AG08396 (cell line): ENCODE data around the gene PTGDS.

Source experiments
- DNase-seq: peaks from one replicate; pipeline ENCODE4 v3.0.0; 2012; ENCODE audit warnings: low spot score, mixed read lengths

PTGDS gene

GRCh38 chr9:136977223-136977622, at the start of gene PTGDS:
Gene PTGDS, plus strand, starts transcription at chr9:136977504. Its CDS starts 75 bp downstream, at chr9:136977579.
- peak; percentile 52 for DNase-seq

GRCh38 chr9:136928591-136928990, 48.7 kb upstream of the PTGDS start:
- no peak for DNase-seq

- no peak for DNase-seq
These were observed 47.3 kb upstream of the PTGDS start for GRCh38 chr9:136930014-136930413.

- no peak for DNase-seq
These were observed 45.6 kb upstream of the PTGDS start for GRCh38 chr9:136931611-136932130.

DNA sequence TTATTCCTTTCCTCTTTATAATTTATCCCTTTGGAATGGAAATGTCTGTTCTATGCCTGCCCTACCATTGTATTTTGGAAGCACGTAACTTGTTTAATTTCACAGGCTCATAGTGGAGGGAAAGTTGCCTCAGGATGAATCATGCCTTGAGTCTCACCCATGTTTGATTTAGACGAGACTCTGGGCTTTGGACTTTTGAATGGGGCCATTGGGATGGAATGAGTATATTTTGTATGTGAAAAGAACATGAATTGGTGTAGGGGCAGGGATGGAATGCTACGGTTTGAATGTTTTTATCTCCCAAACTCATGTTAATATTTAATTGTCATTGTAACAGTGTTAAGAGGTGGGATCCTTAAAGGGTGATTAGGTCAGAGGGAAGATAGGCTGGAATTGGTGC, 43.0 kb upstream of the PTGDS start:
- DNase-seq = no peak

DNA sequence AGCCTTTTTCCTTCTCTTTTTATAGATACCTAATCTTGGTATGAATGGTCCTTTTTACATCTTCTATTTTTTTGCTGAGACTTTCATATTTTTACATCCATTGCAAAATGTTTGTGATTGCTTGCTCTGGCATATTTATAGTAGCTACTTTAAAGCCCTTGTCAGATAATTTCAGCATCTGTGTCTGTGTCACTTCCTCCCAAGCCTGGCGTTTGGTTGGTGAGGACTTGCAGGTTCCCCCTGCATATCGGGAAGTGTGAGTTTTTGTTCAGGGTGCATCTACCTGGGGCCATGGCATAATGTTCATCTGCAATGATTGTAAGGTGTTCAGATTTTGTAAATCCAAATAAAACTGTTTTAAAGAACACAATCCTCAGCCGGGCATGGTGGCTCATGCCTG, 41.7 kb upstream of the PTGDS start:
- no peak for DNase-seq

DNA sequence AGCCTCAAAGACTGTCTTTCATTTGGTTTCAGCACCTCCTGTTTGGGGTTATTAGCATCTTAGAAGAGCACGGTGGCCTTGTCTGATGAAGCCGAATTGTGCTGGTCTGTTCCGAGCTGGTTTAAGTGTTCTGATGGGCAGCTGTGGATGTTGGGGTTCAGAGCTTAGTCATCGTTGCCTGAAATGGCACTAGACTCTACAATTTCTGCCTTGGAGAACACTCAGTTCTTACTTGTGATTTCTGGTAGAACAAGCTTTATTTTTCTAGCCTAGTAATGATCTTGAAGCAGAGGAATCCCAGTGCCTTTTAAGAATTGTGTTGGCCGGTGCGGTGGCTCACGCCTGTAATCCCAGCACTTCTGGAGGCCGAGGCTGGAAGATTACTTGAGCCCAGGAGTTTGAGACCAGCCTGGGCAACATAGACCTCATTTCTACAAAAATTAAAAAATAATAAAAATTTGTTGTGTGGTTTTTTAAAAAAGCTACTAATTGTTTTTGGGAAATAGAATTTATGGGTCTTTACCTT, 40.6 kb upstream of the PTGDS start:
- no peak for DNase-seq

- DNase-seq = no peak
These were observed 39.9 kb upstream of the PTGDS start for GRCh38 chr9:136937186-136938001.

- no peak for DNase-seq
These were observed 37.8 kb upstream of the PTGDS start for GRCh38 chr9:136939431-136939995.

- no peak for DNase-seq
These were observed 37.2 kb upstream of the PTGDS start for GRCh38 chr9:136939996-136940525.

GRCh38 chr9:136940526-136941230, 36.6 kb upstream of the PTGDS start:
- no peak for DNase-seq

DNA sequence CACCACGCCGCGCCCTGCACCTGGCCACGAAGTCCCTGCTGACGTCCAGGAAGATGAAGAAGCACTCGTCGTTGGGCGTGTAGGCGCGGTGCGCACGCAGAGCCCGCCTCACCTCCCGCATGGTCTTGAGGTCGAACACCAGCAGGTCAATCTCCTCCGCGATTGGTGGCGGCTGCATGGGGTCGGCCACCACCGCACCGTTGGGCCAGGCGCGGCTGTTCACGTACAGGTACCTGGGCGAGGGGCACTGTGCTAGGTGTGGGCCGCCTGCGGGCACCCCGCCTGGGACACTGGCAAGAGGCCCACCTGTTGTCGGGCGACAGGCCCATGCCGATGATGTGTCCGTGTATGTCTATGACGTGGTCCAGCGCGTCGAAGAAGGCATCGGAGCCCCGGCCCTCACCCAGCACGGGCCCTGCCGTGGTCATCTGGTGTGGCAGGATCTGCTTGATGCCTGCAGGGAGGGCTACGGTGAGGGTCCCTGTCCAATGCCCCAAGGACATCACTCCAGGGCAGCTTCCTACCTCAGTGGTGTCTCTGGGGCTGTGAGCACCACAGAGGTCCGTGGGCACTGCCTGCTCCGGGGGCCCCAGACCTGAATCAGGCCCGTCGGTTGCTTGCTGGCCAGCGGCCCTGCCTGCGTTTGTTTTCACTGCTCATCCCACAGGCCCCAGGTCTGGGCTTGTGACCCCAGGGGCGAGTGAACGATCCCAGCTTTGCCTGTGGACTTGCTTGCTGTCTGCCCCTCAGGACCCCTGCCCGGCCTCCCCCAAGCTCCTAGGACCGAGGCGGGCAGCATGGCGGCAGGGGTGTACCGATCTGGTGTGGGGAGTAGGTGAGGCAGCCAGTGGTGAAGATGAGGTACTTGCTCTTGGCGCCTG, 35.8 kb upstream of the PTGDS start:
- DNase-seq = no peak

- DNase-seq = no peak
These were observed 35.0 kb upstream of the PTGDS start for GRCh38 chr9:136942112-136942880.

DNA sequence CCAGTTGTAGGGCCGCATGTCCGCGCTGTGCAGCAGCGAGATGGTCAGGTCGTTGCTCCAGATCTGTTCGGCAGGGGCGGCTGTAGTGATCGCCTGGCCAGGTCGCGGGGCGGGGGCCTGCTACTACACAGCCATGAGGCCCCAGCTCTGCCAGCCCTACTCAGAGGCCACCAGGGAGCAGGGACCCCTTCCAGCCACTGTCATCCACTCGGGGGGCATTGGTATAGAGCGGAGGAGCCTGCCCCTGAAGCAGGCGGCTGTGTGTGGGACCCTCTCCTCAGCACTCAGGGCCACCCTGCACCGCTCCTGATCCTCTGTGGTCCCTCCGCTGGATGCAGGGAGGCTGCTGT, 34.4 kb upstream of the PTGDS start:
- no peak for DNase-seq

DNA sequence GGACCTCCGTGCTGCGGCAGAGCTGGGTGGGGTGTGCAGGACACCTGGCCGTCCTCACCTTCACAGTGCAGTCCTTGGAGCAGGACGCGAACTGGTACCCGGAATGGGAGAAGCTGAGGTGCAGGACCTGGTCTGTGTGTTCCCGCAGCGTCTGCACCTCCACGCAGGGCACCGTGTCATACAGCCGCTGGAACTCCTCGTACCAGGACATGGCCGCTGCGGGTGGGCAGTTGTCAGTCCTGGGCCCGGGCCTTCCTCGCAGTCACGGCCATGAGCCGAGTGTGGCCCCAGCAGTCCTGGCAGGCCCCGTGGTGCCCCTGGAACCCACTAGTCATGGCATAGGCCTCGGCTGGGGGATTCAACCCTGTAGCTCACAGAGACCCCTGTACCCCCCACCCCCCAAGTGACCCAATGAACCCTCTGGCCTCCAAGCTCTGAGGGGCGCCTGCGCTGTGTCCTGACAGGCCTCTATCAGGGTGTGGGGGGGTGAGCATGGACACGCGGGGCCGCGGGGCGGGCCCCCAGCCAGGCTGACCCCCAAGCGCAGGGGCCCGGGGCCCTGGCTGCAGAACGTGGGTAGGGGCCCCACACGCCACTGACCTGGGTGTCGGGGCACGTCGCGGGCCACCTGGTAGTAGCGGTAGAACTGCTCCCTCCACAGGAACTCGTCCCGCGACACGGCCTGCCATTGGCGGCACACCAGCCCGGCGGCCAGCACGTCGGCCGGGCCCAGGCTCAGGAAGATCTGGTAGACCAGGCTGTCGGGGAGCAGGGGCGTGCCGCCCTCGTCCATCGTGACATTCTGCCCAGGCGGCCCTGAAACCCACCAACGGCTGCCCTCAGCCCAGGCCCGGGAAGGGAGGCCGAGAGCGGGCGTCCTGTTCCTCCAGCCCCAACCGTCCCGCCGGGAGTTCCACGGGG, 33.8 kb upstream of the PTGDS start:
- DNase-seq = peak; percentile 78

DNA sequence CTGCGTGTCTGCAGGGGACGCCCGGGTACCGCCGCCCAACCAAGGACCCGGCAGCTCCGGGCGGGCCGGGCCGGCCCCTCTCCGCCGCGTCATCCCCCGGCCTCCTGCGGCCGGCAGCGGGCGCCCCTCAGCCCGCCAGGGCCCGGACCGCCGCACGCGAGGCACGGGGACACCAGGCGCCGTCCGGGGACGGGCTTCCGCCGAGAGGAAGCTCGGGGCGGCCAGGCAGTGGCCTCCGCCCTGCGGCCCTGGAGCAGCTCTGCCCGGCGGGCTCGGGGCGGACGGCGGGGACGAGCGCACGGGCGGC, 33.1 kb upstream of the PTGDS start:
- peak; percentile 92 for DNase-seq

DNA sequence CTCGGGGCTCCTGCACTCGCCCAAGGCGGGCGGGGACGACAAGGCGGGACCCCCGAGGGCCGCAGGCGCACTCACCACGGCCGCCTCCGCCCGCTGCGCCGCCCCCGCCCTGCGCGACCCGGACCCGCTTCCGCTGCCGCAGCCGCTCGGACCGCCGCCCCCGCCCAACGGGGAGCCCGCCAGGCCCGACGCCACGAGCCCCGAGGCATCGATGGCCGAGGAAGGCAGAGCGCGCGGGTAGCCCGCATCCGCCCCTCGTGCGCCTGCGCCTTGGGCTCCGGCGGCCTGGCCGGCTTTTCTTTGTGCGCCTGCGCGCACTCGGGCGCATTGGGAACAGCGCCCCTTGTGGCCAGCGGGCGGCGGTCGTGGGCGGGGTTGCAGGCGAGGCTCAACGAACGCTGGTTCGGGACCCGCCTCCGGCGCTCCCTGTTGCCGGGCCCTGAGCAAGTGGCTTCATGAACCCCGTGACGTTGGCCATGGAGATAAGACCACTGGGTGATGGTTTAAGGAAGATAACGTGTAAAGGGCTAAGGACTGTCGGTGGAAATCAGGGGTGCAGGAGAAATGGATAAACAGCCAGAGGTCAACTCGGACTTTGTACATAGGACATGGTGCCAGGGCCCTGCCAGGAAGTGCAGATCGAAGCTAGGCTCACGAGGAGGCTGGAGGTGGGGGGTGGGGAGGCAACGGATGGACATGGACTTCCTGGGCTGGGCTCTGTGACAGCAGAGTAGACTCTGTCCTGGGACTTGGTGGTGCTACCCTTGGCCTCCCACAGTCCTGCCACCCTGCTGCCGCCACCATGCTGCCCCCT, 32.6 kb upstream of the PTGDS start, which contains the start of the genes C8G and FBXW5:
C8G (plus strand) TSS at position 725 of the 814 bp plus-strand sequence; CDS start at position 803, 78 bp downstream.
FBXW5 (minus strand) TSS at position 220 of the 814 bp plus-strand sequence. CDS start 655 bp downstream, outside the sequence.
- peak; percentile 100 for DNase-seq
